ENCODE data around the gene CELF1. TPM values are rescaled to one million over a fixed set of nuclear protein-coding genes. Genes with fewer than 3 reads are reported as not detected.
A peak's percentile ranks its signal among the peaks of the same experiment; 100 is the strongest.

The CELF1 gene
- total and polyA plus RNA-seq, 2 of the 13 experiments (the other 11 are each of a cell fraction or from before 2014, with no cell fraction given) = 69.0 to 80.1 TPM

GRCh38 chr11:47587723-47588326 is 34.9 kb upstream of the CELF1 start (continued):
- TF ChIP-seq HIC2 (CRISPR knock-in tag; IDR thresholded peaks at IDR 0.05; ENCODE audit: low read depth) (no peak), SKI (IDR thresholded peaks at IDR 0.05; ENCODE audit: partially characterized antibody) (no peak), ZNF713 (CRISPR knock-in tag; IDR thresholded peaks at IDR 0.05) (0 out of 2 replicates have a peak, but pooled peaks have one; percentile 40), SAP130 (CRISPR knock-in tag; IDR thresholded peaks at IDR 0.05; ENCODE audit: low read depth) (no peak; the same call in 1 of the 2 replicates), ZMYM3 (CRISPR knock-in tag; IDR thresholded peaks at IDR 0.05) (0 out of 2 replicates have a peak, but pooled peaks have one; percentile 7), EED (CRISPR knock-in tag; IDR thresholded peaks at IDR 0.05) (0 out of 2 replicates have a peak, but pooled peaks have one; percentile 50), ZNF75D (CRISPR knock-in tag; IDR thresholded peaks at IDR 0.05; ENCODE audit: borderline replicate concordance) (no peak), DMAP1 (CRISPR knock-in tag; IDR thresholded peaks at IDR 0.05) (no peak), ZSCAN30 (CRISPR knock-in tag; IDR thresholded peaks at IDR 0.05) (no peak), ZNF275 (CRISPR knock-in tag; IDR thresholded peaks at IDR 0.05; ENCODE audit: borderline replicate concordance) (no peak), HMGXB3 (CRISPR knock-in tag; IDR thresholded peaks at IDR 0.05; ENCODE audit: borderline replicate concordance) (no peak), ZFP41 (CRISPR knock-in tag; IDR thresholded peaks at IDR 0.05; ENCODE audit: borderline replicate concordance) (no peak), MXD4 (CRISPR knock-in tag; IDR thresholded peaks at IDR 0.05) (no peak), ZSCAN22 (CRISPR knock-in tag; IDR thresholded peaks at IDR 0.05) (no peak; the same call in 1 of the 2 replicates)
- TF ChIP-seq, protein P1, sequence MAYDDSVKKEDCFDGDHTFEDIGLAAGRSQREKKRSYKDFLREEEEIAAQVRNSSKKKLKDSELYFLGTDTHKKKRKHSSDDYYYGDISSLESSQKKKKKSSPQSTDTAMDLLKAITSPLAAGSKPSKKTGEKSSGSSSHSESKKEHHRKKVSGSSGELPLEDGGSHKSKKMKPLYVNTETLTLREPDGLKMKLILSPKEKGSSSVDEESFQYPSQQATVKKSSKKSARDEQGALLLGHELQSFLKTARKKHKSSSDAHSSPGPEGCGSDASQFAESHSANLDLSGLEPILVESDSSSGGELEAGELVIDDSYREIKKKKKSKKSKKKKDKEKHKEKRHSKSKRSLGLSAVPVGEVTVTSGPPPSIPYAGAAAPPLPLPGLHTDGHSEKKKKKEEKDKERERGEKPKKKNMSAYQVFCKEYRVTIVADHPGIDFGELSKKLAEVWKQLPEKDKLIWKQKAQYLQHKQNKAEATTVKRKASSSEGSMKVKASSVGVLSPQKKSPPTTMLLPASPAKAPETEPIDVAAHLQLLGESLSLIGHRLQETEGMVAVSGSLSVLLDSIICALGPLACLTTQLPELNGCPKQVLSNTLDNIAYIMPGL (CRISPR knock-in tag; IDR thresholded peaks at IDR 0.05; ENCODE audit: borderline replicate concordance in 1 of 2, low read depth in 1 of 2) = no peak; a peak in 1 of 4 replicates
- TF ChIP-seq, protein P2, sequence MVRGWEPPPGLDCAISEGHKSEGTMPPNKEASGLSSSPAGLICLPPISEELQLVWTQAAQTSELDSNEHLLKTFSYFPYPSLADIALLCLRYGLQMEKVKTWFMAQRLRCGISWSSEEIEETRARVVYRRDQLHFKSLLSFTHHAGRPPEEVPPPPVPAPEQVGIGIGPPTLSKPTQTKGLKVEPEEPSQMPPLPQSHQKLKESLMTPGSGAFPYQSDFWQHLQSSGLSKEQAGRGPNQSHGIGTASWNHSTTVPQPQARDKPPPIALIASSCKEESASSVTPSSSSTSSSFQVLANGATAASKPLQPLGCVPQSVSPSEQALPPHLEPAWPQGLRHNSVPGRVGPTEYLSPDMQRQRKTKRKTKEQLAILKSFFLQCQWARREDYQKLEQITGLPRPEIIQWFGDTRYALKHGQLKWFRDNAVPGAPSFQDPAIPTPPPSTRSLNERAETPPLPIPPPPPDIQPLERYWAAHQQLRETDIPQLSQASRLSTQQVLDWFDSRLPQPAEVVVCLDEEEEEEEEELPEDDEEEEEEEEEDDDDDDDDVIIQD (CRISPR knock-in tag; IDR thresholded peaks at IDR 0.05; ENCODE audit: low read depth) = no peak
- TF ChIP-seq, protein P3, sequence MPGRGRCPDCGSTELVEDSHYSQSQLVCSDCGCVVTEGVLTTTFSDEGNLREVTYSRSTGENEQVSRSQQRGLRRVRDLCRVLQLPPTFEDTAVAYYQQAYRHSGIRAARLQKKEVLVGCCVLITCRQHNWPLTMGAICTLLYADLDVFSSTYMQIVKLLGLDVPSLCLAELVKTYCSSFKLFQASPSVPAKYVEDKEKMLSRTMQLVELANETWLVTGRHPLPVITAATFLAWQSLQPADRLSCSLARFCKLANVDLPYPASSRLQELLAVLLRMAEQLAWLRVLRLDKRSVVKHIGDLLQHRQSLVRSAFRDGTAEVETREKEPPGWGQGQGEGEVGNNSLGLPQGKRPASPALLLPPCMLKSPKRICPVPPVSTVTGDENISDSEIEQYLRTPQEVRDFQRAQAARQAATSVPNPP (CRISPR knock-in tag; IDR thresholded peaks at IDR 0.05) = no peak
